ENCODE data around the gene ELAVL1.

ELAVL1 gene

GRCh38 chr19:7993560-7993959 lies 11.9 kb downstream of the ELAVL1 start:
- H3K9ac ChIP-seq (ENCODE audit: low read length) = no peak overlapping the region
- peaks cover 6% of the 10 kb centered on the region for H3K36me3 ChIP-seq (ENCODE audit: control insufficient read depth, insufficient read depth, low read length)
- no peaks in the 10 kb centered on the region for H3K27me3 ChIP-seq (ENCODE audit: control insufficient read depth, insufficient read depth, low read length)
- no peaks in the 10 kb centered on the region for H3K9me3 ChIP-seq (ENCODE audit: control insufficient read depth, low read length)
- no peaks in the 10 kb centered on the region for H3K4me1 ChIP-seq (ENCODE audit: control insufficient read depth, insufficient read depth, low read length)
- no peak overlapping the region for H3K4me3 ChIP-seq (ENCODE audit: low read length)

GRCh38 chr19:7992575-7992974 lies 12.9 kb downstream of the ELAVL1 start:
- H3K9ac ChIP-seq (ENCODE audit: low read length) = no peak overlapping the region
- peaks cover 5% of the 10 kb centered on the region for H3K4me1 ChIP-seq (ENCODE audit: control insufficient read depth, insufficient read depth, low read length)

GRCh38 chr19:7989071-7989575 lies 16.3 kb downstream of the ELAVL1 start:
- peaks cover 6% of the 10 kb centered on the region for H3K36me3 ChIP-seq (ENCODE audit: control insufficient read depth, insufficient read depth, low read length)
- peaks cover 20% of the 10 kb centered on the region for H3K4me1 ChIP-seq (ENCODE audit: control insufficient read depth, insufficient read depth, low read length)

More at GRCh38 chr19:7992575-7992974, 12.9 kb downstream of the ELAVL1 start:
- H3K36me3 ChIP-seq (ENCODE audit: control insufficient read depth, insufficient read depth, low read length) = peaks cover 6% of the 10 kb centered on the region
- H3K4me3 ChIP-seq (ENCODE audit: low read length) = no peak overlapping the region
- H3K27me3 ChIP-seq (ENCODE audit: control insufficient read depth, insufficient read depth, low read length) = no peaks in the 10 kb centered on the region
- no peaks in the 10 kb centered on the region for H3K9me3 ChIP-seq (ENCODE audit: control insufficient read depth, low read length)

GRCh38 chr19:7988307-7988706 lies 17.1 kb downstream of the ELAVL1 start:
- Histone ChIP-seq H3K4me3 (ENCODE audit: low read length) (no peak overlapping the region), H3K9ac (ENCODE audit: low read length) (no peak overlapping the region), H3K4me1 (ENCODE audit: control insufficient read depth, insufficient read depth, low read length) (peaks cover 20% of the 10 kb centered on the region), H3K27me3 (ENCODE audit: control insufficient read depth, insufficient read depth, low read length) (no peaks in the 10 kb centered on the region), H3K9me3 (ENCODE audit: control insufficient read depth, low read length) (no peaks in the 10 kb centered on the region), H3K36me3 (ENCODE audit: control insufficient read depth, insufficient read depth, low read length) (peaks cover 6% of the 10 kb centered on the region)

More at GRCh38 chr19:7989071-7989575, 16.3 kb downstream of the ELAVL1 start:
- no peaks in the 10 kb centered on the region for H3K9me3 ChIP-seq (ENCODE audit: control insufficient read depth, low read length)
- no peaks in the 10 kb centered on the region for H3K27me3 ChIP-seq (ENCODE audit: control insufficient read depth, insufficient read depth, low read length)
- no peak overlapping the region for H3K9ac ChIP-seq (ENCODE audit: low read length)
- no peak overlapping the region for H3K4me3 ChIP-seq (ENCODE audit: low read length)

GRCh38 chr19:7987114-7987768 lies 18.2 kb downstream of the ELAVL1 start:
- peaks cover 20% of the 10 kb centered on the region for H3K4me1 ChIP-seq (ENCODE audit: control insufficient read depth, insufficient read depth, low read length)
- no peaks in the 10 kb centered on the region for H3K27me3 ChIP-seq (ENCODE audit: control insufficient read depth, insufficient read depth, low read length)
- peaks cover 6% of the 10 kb centered on the region for H3K36me3 ChIP-seq (ENCODE audit: control insufficient read depth, insufficient read depth, low read length)
- H3K4me3 ChIP-seq (ENCODE audit: low read length) = no peak overlapping the region
- no peak overlapping the region for H3K9ac ChIP-seq (ENCODE audit: low read length)
- H3K9me3 ChIP-seq (ENCODE audit: control insufficient read depth, low read length) = no peaks in the 10 kb centered on the region

- Histone ChIP-seq H3K36me3 (ENCODE audit: control insufficient read depth, insufficient read depth, low read length) (peaks cover 6% of the 10 kb centered on the region), H3K9ac (ENCODE audit: low read length) (no peak overlapping the region)
Measured at GRCh38 chr19:7986321-7987113, 18.9 kb downstream of the ELAVL1 start.

GRCh38 chr19:7985481-7985911 lies 19.9 kb downstream of the ELAVL1 start:
- Histone ChIP-seq H3K9ac (ENCODE audit: low read length) (no peak overlapping the region), H3K9me3 (ENCODE audit: control insufficient read depth, low read length) (no peaks in the 10 kb centered on the region), H3K4me1 (ENCODE audit: control insufficient read depth, insufficient read depth, low read length) (peaks cover 20% of the 10 kb centered on the region), H3K4me3 (ENCODE audit: low read length) (no peak overlapping the region), H3K36me3 (ENCODE audit: control insufficient read depth, insufficient read depth, low read length) (peaks cover 3% of the 10 kb centered on the region), H3K27me3 (ENCODE audit: control insufficient read depth, insufficient read depth, low read length) (no peaks in the 10 kb centered on the region)

More at GRCh38 chr19:7986321-7987113, 18.9 kb downstream of the ELAVL1 start:
- H3K27me3 ChIP-seq (ENCODE audit: control insufficient read depth, insufficient read depth, low read length) = no peaks in the 10 kb centered on the region
- no peak overlapping the region for H3K4me3 ChIP-seq (ENCODE audit: low read length)
- no peaks in the 10 kb centered on the region for H3K9me3 ChIP-seq (ENCODE audit: control insufficient read depth, low read length)
- peaks cover 20% of the 10 kb centered on the region for H3K4me1 ChIP-seq (ENCODE audit: control insufficient read depth, insufficient read depth, low read length)

GRCh38 chr19:7983995-7984837 lies 21.2 kb downstream of the ELAVL1 start:
- Histone ChIP-seq H3K4me3 (ENCODE audit: low read length) (no peak overlapping the region), H3K36me3 (ENCODE audit: control insufficient read depth, insufficient read depth, low read length) (peaks cover 10% of the 10 kb centered on the region), H3K9ac (ENCODE audit: low read length) (no peak overlapping the region), H3K27me3 (ENCODE audit: control insufficient read depth, insufficient read depth, low read length) (no peaks in the 10 kb centered on the region), H3K9me3 (ENCODE audit: control insufficient read depth, low read length) (no peaks in the 10 kb centered on the region), H3K4me1 (ENCODE audit: control insufficient read depth, insufficient read depth, low read length) (peaks cover 20% of the 10 kb centered on the region)

GRCh38 chr19:7983286-7983950 lies 22.0 kb downstream of the ELAVL1 start:
- Histone ChIP-seq H3K27me3 (ENCODE audit: control insufficient read depth, insufficient read depth, low read length) (no peaks in the 10 kb centered on the region), H3K9ac (ENCODE audit: low read length) (no peak overlapping the region), H3K36me3 (ENCODE audit: control insufficient read depth, insufficient read depth, low read length) (peaks cover 18% of the 10 kb centered on the region), H3K9me3 (ENCODE audit: control insufficient read depth, low read length) (no peaks in the 10 kb centered on the region), H3K4me3 (ENCODE audit: low read length) (no peak overlapping the region), H3K4me1 (ENCODE audit: control insufficient read depth, insufficient read depth, low read length) (peaks cover 20% of the 10 kb centered on the region)

- Histone ChIP-seq H3K9me3 (ENCODE audit: control insufficient read depth, low read length) (no peaks in the 10 kb centered on the region), H3K4me3 (ENCODE audit: low read length) (no peak overlapping the region), H3K36me3 (ENCODE audit: control insufficient read depth, insufficient read depth, low read length) (peaks cover 18% of the 10 kb centered on the region), H3K4me1 (ENCODE audit: control insufficient read depth, insufficient read depth, low read length) (peaks cover 16% of the 10 kb centered on the region), H3K9ac (ENCODE audit: low read length) (no peak overlapping the region), H3K27me3 (ENCODE audit: control insufficient read depth, insufficient read depth, low read length) (no peaks in the 10 kb centered on the region)
Measured at GRCh38 chr19:7982651-7983099, 22.8 kb downstream of the ELAVL1 start.

GRCh38 chr19:7982103-7982502 lies 23.3 kb downstream of the ELAVL1 start:
- Histone ChIP-seq H3K4me1 (ENCODE audit: control insufficient read depth, insufficient read depth, low read length) (peaks cover 10% of the 10 kb centered on the region), H3K9ac (ENCODE audit: low read length) (no peak overlapping the region), H3K9me3 (ENCODE audit: control insufficient read depth, low read length) (no peaks in the 10 kb centered on the region), H3K4me3 (ENCODE audit: low read length) (no peak overlapping the region), H3K36me3 (ENCODE audit: control insufficient read depth, insufficient read depth, low read length) (peaks cover 18% of the 10 kb centered on the region), H3K27me3 (ENCODE audit: control insufficient read depth, insufficient read depth, low read length) (no peaks in the 10 kb centered on the region)

Measured in mucosa of stomach (tissue), 1 donor.